GM19463 (cell line): ENCODE data around the gene TIGD2.

Source experiments
- ATAC-seq: cut with Tn5 transposase; IDR thresholded peaks from one replicate; pipeline ENCODE4 v1.9.1; 2021; ENCODE audit warnings: mild to moderate bottlenecking, moderate library complexity; ENCODE audit not compliant: unreplicated experiment

The TIGD2 gene

DNA sequence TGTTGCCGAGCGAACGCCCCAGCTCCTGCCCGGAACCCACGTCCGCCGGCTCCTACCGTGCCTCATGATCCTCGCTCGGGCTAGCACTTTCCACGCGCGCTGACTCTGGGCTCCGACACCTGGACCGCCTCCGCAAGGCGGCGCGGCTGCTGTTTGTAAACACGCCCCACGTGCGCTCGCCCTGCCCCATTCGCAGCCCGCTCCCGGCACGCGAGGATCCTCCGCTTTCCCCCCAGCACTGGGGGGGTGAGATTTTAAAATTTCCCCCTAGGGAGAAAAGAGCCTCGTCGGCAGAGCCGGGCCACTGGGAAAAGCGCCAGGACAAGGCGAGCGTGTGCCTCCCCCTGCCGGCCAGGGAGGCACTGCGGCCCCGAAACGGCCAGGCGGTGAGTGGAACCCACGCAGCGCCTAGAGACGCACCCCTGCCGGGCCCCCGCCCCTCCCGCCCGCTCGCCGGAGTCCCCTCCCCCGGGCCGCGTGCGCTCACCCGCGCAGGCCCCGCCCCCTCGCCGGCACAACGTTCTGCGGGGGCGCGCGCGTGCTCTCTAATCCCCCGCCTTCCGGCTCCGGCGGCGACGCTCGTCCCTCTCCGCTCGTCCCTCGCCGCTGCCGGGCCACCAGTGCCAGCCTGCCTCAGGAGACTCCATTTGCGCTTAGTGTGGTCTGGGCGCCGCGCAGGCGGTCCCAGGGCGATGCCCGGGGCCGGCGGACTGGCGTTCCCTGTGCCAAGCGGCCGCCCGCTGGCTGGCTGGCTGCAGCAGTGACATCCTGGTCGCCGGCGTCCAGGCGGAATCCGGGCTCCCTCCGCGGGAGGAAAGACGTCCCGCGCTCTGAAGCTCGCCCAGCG lies at the start of gene TIGD2:
Gene TIGD2 (plus strand): TSS at position 548 of the 847 bp plus-strand sequence. CDS start 1,442 bp downstream, outside the sequence.
- ATAC-seq, result peak; percentile 85

DNA sequence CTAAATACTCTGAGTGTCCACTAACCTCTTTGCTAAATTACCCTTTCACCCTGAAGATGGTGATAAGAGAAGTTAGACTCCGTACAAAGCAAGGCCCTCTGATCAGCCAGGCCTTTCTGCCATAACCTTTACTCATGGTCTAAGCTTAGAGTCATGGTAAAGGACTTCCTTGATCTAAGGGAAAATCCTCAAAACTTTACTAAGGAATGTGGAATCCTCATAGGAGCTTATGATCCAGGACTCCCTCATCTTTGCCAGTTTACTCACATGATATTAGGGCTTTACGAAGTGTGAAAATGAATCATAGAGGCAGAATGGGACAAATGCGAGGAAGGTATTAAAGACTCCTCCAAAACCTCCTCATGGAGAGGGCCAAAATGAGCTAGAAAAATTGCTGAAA lies 46.5 kb upstream of the TIGD2 start:
- ATAC-seq, result no peak

- no peak for ATAC-seq
These were observed 43.9 kb upstream of the TIGD2 start for GRCh38 chr4:89067417-89067816.

DNA sequence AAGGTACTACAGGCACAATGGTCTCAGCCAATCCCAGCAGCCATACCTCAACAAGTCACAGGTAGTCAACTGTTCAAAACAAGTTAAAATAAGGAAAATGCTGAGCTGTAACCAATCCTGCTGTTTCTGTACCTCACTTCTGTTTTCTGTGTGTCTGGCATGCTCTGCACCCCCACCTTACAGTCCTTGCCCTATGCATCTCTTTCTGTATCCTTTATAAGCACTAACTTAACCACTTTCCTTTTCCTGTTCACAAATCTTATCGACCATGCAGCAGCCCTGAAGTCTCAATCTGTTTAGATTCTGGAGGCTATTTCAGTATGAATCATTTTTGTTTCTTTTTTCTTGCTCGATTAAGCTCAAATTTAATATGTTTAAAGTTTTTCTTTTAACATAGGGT lies 41.9 kb upstream of the TIGD2 start:
- peak; percentile 62 for ATAC-seq

- ATAC-seq, result peak; percentile 60
These were observed 41.3 kb upstream of the TIGD2 start for GRCh38 chr4:89070041-89070440.

DNA sequence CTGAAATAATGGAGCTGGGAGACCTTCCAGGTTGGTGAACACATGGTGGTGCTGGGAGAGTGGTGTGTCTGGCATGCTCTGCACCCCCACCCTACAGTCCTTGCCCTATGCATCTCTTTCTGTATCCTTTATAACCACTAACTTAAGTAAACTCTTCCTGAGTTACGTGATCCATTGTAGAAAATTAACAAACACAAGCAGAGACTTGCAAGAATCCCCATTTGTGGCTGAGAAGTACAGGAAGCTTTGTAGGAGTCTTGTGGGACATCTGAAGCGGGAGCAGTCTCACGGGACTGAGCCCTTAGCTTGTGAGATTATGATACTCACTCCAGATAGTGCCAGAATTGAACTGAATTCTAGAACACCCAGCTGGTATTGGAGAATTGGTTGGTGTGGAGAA lies 40.0 kb upstream of the TIGD2 start:
- no peak for ATAC-seq

DNA sequence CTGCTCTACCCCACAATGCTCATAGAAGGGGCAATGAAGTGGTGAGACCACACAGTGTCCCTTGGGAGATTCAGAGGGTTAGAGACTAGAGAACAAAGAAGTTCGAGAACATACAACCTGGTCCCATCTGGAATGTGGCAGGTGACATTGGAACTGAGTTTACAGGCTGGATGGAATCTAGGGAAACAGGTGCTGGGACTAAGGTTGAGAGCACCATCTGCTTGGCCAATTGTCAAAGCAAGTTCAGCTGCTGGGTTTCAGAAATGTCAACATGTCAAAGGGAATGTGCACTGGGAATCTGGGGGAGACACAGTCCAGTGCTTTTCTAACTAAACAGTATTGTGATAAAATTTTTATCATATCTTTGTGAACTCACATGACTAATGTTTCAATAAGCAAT lies 38.4 kb upstream of the TIGD2 start:
- ATAC-seq, result no peak

DNA sequence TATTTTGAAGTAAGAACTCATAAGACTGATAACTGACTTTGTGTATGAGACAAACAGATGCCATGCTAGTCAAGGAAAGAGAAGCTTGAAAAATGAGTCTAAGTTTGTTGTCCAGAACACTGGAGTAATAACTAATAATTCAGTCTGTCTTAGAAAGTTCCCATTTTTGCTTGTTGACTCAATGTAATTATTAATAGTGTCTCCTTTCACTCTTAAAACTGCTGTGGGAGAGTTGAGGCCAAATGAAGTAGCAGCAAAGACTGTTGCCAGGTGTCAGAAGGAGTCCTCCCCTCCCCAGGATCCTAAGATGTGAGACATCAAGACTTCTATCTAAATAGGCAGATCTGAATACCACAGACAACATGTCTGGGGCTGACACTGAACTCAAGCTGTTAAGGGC lies 33.6 kb upstream of the TIGD2 start:
- no peak for ATAC-seq

GRCh38 chr4:89078300-89078699 lies 33.0 kb upstream of the TIGD2 start:
- no peak for ATAC-seq

DNA sequence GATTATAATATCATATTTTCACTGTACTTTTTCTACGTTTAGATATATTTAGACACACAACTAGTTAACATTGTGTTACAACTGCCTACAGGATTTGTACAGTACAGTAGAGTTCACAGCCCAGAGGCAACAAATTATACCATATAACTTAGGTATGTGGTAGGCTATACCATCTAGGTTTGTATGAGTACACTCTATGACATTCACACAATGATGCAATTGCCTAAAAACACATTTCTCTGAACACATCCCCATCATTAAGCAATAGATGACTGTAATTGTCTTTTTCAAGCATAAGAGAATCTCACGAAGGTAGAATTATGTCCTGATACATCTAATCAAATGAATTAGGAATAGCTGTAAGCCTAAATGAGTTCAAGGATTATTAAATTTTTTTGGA lies 12.3 kb upstream of the TIGD2 start:
- no peak for ATAC-seq

DNA sequence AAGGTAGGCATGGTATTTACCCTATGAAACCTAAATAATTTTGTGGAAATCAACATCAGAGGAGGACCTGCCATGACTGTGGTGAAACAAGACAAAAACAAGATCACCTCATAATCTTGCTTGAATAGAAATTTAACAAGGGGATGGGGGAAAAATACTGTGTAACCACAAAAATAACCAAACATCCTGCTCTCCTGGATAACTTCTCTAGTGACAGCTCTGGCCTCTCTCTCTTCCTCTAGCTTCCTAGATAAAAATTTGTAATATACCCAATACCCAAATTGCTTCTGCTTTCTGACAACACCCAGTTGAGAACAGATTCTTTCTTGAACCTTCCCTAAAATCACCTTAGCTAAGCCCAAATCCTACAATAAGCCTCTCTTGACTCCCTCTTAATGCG lies 11.9 kb upstream of the TIGD2 start:
- no peak for ATAC-seq

DNA sequence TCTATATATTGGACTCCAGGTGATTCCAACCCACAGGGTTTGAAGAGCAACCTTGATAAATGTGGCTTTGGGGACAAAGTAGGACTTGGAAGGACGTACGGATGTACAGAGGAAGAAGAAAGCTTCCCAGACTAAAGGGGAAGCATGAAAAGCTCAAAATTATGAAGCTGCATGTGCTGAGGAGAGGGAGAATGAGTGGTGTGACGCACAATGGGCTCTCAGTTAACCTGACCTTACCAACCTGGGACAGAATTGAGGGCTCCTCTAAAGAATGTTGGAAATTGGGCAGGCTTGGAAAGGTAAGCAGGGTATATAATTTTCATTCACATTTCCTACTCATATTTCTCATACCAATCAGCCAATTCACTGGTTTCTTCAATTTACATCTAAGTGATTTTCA lies 10.5 kb upstream of the TIGD2 start:
- ATAC-seq, result peak; percentile 7

DNA sequence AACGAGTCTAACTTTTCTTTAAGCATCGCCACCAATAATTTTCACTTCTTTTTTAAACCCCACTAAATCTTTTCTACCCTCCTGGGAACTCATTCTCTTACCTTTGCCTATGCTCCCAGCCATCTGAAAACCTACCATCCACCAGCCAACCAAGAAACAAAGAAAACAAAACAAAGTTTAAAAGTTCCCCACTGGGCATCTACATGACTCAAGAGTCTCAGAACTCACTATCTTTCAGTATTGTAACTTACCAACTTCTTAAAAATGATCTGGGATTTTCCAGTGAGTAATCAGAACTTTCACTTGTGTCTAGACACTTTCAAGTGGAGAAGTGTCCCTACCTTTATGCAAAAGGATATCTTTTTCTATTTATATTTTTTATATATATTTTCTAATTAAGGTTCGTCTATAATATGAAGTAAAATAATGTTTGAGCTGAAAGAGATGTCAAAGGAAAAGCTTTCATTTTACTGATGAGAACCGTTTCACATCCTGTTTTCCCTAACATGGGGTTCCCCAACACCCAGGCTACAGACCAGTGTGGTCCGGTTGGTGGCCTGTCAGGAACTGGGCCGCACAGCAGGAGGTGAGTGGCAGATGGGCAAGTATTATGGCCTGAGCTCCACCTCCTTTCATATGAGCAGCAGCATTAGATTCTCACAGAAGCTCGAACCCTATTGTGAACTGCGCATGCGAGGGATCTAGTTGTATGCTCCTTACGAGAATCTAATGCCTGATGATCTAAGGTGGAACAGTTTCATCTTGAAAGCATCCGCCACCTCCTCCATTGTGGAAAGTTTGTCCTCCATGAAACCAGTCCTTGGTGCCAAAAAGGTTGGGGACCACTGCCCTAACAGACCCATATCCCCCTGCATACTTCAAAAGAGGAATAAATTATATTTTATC lies 9.8 kb upstream of the TIGD2 start:
- peak; percentile 93 for ATAC-seq

DNA sequence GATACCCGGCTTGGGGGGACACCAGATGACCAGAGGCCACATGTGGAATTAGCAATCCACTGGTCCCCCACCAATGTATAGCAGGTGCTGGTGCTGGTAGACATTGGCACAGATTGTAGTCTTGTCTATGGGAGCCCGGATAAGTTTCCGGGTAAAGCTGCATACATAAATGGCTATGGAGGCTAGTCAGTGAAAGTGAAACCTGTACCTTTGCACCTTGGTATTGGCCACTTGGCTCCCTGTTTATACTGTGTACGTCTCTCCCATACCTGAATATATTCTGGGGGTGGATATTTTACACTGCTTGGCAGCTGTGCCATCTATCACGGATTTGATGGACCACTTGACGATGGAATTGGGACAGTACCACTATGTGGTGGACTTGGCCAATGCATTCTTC lies 5.6 kb upstream of the TIGD2 start:
- no peak for ATAC-seq

DNA sequence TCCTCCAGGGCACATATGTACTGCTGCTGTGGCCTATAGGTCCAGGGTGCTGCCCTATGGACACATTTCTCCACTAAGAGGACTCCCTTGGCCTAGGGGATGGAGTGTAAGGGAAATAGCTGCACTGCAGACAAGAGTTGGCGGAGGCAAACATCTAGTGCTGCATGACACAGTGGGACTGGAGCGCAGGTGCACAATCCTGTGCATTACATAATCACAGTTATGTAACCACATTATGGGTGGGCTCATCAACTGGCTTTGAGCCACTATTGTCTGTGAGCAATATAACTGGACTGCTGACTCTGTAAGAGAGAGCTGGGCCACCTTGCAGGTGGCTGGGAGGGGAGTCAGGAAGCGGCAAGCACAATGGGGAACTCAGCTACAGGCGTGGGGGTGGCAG lies 3.2 kb upstream of the TIGD2 start:
- ATAC-seq, result no peak

DNA sequence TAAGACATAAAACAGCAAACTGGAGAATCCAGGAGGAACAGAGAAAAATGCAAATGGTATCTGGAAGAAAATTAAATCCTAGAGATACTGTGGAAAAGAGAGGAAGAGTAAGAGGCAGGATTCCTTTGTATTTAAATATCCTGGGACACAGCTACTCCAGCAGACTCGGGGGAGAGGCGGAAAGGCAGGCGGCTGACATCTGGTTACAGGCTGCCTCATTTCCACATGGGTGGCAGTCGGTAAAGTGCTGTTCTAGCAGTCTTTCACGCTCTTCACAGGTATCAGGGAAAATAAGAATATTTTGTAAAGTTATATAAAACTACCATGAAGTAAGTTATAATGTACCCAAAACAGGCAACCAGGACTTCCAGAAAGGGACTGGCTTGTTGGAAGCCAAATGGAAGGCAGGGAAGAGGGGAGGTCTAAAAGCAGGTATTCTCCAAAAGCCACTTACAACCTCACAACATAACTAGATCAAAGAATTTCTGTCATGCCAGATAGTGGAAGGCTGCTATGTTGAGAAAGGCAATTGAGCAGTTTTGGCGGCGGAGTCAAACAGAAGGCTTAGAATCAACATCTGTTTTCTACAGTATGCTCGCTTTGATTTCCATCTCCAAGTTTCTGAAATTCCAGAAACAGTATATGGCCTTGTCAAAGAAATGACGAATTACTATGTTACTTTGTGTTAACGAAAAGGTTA lies 1.3 kb upstream of the TIGD2 start:
- no peak for ATAC-seq

- no peak for ATAC-seq
These were observed 770 bp upstream of the TIGD2 start for GRCh38 chr4:89110541-89110985.

- no peak for ATAC-seq
These were observed 665 bp downstream of the TIGD2 start for GRCh38 chr4:89111833-89112563.

DNA sequence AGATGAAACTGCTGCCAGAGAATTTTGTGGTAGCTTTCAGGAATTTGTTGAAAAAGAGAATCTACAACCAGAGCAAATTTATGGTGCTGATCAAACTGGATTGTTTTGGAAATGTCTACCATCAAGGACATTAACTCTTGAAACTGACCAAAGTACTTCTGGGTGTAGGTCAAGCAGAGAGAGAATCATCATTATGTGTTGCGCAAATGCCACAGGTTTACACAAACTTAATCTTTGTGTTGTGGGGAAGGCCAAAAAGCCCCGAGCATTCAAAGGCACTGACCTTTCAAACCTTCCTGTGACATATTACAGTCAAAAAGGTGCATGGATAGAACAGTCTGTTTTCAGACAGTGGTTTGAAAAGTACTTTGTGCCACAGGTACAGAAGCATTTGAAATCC lies 2.1 kb downstream of the TIGD2 start:
- ATAC-seq, result no peak

DNA sequence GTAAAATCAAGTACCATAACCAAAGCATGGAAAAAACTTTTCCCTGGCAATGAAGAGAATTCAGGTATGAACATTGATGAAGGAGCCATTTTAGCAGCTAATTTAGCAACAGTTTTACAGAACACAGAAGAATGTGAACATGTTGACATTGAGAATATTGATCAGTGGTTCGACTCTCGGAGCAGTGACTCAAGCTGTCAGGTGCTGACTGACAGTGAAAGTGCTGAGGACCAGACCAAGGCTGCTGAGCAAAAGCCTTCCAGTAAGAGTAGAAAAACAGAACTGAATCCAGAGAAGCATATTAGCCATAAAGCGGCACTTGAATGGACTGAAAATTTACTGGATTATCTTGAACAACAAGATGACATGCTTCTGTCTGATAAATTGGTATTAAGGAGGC lies 2.8 kb downstream of the TIGD2 start:
- peak; percentile 14 for ATAC-seq

- ATAC-seq, result no peak
These were observed 5.8 kb downstream of the TIGD2 start for GRCh38 chr4:89117115-89117514.
